ENCODE data around the gene NOL7. TPM values are rescaled to one million over a fixed set of nuclear protein-coding genes. Genes with fewer than 3 reads are reported as not detected.

The NOL7 gene
- total RNA-seq, 1 donor from 2014 or later: 36.4 TPM

DNA sequence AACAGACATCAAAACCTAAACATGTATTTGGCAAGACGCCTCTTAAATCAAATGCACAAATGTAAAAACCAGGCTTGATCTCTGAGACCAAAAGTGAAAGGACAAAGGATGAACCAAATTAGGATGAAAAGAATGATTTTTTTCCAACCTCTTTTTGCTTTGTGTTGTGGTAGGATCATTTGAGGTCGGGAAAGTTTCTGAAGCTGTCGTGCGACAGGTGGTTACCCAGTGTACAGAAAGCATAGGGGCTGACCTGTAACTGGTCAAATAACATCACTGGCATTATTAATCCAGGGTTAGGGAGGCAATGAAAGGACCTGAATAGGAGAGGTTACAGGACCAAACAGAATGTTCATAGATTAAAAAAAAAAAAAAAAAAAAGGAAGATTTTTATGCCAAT, 18.1 kb upstream of the NOL7 start:
- DNase-seq: no peak

GRCh38 chr6:13600036-13600435, 15.1 kb upstream of the NOL7 start:
- no peak for DNase-seq

- no peak for DNase-seq
These were observed 11.0 kb upstream of the NOL7 start for GRCh38 chr6:13604135-13604534.

DNA sequence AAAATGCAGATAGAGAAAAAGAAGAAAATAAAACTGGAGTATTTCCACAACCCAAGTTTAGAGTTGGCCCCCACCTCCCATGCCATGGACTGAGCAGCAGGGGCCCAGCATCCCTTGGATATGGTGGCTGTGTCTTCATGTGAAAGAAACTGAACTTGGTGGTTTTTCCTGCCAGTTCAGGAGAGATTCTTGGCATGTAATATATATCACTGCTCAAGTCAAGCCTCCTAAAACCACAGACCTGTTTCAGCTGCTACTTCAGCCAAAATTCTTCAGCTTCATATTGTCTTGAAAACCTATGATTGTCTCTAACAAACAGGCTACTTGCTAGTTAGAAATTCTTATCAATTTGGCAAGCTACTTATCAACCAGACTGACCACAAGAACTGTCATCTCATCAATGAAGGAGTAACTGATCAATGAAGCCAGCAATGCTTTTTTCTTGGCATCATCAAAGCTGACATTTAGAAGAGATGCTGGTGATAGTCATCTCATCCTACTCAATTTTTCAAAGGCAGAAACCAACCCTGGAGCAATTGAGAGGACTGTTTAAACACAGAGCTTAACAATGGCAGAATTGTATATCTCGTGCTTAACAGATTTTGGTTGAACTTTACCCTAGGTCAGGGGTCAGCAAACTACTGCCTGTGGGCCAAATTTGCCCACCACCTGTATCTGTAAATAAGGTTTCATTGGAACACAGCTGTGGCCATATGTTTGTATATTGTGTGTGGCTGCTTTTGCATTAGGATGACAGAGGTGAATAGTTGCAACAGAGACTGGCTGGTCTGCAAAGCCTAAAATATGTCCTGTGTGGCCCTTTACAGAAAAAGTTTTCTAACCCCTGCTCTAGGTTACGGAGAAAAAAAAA, 10.4 kb upstream of the NOL7 start:
- no peak for DNase-seq

- DNase-seq: no peak
These were observed 9.5 kb upstream of the NOL7 start for GRCh38 chr6:13605634-13606033.

DNA sequence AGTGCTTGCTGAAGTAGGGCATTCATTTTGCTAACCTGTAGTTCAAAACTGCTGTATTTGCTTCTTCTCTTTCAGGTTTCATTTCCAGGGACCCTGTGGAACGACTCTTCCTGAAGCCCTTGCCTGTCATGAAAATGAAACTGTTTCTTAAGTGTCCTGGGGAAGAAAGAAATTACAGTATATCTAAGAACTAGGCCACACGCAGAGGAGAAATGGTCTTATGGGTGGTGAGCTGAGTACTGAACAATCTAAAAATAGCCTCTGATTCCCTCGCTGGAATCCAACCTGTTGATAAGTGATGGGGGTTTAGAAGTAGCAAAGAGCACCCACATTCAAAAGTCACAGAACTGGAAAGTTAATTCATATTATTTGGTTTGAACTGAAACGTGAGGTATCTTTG, 3.4 kb upstream of the NOL7 start:
- DNase-seq: no peak

DNA sequence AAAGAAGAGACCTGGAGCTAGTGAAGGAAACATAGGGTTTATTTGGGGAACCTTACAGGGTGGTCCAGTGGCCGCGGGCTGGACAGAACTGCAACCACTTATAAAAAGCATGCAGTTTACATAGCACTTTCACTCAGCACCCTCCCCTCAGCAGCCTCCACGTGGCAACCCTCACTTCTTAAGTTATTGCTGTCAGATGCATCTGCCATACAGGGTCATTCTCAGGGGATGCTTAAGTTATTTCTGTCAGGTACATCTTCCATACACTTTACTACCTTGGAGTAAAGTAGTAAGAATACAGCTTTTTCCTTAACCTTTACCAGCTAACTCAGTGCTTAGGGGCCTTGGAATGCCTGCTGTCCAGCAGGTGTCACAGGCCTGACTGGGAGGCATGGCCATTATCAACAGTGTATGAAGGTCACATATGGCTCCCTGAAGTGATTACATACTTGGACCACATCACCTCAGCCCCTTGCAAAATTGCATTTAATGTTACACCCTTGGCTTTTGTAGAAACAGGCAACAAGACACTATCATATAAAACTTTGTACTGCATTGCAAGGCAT, 2.0 kb upstream of the NOL7 start:
- DNase-seq: no peak

DNA sequence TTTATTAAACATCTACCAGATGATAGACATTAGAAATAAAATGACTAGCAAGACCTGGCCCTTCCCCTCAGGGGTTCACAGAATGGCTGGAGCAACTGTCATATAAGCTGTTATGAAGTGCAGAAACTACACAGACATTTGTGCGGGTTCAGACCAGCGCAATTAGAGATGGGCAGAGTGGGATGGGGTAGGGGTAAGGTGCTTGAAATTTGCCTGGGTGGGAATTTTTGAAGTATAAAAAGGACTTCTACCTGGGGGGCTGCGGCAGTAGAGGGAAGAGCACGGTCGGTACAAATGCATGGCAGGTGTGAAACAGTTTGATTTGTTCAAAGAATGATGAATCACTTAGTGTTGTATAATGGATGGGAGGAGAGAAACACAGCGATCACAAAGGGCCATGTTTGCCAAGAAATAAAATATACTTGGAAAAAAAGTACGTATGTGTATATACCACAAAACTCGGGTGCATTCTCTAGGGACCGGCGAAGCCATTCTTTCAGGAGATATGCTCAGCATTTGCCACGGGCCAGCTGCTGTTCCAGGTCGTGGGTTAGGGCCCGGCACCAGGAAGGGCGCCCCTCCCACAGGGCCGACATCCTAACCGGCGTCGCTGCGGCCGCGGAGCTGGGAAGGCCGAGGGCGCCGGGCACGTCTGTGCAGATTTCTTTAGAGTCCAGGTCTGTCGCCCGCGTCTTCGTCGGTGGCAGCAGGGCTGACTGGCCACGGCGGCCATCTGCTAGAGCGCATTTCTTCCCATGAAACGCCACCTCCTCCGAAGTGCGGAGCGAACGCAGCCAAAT, 809 bp upstream of the NOL7 start:
- peak; percentile 34 for DNase-seq

GRCh38 chr6:13615792-13616120, 621 bp downstream of the NOL7 start:
- DNase-seq: no peak

DNA sequence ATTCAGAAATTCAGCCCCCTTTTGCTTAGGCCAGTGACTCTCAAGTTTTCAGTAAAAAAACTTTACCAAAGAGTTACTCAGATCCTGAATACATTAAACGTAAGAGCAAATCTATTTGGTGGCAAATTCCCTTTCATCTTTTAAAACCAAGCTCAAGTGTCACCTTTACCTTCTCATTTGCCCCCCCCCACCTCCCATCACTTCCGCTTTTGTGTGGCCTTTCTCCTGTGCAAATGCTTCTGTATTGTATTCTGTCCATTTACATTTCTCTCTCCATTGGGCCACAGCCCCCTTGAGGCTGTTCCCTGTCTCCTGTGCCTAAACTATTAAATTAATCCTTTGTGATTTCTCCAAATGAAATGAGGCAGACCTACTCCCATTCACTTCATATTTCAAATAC, 1.9 kb downstream of the NOL7 start:
- DNase-seq: no peak

GRCh38 chr6:13624871-13625288, 9.7 kb downstream of the NOL7 start:
- DNase-seq: no peak

DNA sequence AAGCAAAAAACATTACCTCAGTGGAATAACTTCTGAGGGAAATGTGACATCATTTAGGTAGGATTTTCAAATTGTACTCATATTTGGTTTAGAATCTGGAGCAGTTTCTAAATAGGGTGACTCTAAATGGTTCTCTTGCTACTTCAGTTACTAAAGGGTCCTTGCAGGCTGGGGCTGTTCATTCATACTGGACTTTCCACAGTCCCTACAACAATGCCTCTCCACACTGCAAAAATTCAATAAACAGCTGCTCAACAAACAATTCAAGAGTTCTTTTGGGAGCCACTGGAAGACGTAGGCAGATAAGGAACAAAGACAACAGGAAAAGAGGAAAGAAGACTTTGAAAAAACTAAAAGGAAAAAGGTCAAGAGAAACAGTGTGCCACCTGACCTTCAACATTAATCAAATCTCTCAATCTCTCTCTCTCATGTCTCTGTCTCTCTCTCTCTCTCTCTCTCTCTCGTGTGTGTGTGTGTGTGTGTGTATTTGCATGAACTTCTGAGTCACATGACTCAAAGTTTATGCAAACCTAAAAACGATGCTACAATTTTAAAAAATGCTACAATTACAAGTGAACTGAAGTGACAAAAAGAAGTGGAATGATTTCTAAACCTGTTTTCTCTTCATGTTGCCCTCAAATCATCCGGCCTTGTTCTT, 14.5 kb downstream of the NOL7 start:
- DNase-seq: no peak

GRCh38 chr6:13630499-13630898, 15.4 kb downstream of the NOL7 start:
- no peak for DNase-seq

DNA sequence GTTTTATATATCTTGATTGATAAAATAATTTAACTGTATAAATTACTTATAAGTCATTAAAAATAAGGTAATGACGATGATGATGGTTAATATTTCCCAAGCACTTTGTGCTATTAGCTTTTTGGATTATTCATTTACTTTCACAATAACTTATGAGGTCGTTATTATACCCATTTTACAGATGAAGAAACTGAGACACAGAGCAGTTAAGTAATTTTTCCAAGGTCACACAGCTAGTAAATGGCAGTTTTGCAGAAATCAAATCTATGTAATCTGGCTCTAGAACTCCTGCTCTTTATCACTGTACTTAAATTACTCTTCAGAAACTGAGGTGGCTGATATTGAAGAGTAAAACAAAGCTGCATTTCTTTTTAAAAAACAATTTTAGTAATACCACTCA, 18.2 kb downstream of the NOL7 start:
- no peak for DNase-seq

GRCh38 chr6:13635948-13636658, 21.0 kb downstream of the NOL7 start:
- DNase-seq: no peak

- DNase-seq: no peak
These were observed 22.9 kb downstream of the NOL7 start for GRCh38 chr6:13638014-13638413.

- DNase-seq: no peak
These were observed 23.5 kb downstream of the NOL7 start for GRCh38 chr6:13638626-13639025.

DNA sequence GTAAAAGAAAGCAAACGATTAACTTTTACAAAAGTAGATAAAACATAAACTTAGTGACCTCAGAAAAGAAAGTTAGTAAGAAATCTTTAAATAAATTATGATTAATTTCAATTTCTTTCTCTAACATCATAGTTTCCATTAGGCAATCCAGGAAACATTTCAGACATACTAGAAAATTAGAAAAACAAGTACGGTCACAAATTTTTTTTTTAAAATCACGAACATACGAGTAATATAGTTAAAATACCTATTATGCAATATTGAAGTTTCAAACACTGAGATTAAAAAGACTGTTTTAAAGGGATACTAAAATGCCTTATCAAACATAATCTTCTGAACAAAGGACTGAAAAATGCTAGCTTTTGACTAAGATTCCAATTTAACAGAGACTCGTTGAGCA, 26.2 kb downstream of the NOL7 start:
- DNase-seq: no peak

GRCh38 chr6:13643125-13643524, 28.0 kb downstream of the NOL7 start:
- no peak for DNase-seq

DNA sequence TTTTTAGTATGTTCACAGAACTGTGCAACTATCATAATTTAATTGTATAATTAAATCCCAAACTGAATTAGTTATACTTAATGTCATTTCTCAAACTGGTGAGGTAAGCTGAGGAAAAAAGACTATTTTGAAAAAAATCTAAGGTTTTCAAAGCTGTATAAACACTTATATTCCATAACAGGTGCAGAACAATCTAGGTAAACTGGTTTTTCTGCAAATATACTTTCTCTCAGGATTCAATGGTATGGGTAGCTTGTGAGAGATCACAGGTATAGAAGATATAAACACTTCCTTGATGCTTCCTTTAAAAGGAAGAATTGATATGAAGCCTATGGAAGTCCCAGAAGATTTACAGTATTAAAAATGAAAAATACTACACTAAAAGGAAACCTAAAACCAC, 33.7 kb downstream of the NOL7 start:
- no peak for DNase-seq

DNA sequence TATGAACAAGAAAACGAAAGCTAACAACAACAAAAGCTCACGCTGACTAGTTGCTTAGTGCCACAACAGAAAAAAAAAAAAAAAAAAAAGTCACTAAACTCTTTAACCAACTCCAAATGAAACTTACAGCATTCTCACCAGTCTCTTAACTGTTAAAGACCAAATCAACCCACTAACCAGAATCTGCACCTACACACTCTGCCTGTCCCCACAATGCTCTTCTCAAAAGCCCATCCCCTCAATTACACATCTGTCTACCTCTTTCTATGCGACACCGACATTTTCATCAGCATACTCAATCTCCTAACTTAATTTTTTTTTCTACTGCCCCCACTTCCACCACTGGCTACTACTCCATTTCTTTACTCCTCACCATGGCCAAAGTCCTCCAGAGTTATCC, 34.3 kb downstream of the NOL7 start:
- no peak for DNase-seq

DNA sequence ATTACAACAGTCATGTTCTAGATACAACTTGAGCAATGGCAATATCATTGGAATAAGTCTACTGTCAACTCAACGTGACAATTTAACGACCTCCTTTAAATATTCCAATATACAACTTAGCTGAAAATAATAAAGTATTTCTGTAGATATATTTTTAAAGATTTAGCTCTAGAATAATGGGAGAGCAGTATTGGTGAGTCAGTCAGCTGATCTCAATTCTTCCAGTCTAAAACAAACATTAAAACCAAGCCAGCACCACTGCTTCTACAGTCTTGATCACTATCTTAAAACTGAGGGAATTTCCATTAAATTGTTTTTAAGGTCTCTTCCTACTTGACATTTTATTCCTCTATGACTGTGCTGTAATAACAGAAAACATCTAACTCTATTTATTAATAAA, 38.2 kb downstream of the NOL7 start:
- DNase-seq: no peak

Measured in skin of body (tissue), 2 donors.